ENCODE data around the gene CHMP2B. TPM values are rescaled to one million over a fixed set of nuclear protein-coding genes. Genes with fewer than 3 reads are reported as not detected.
A peak's percentile ranks its signal among the peaks of the same experiment; 100 is the strongest.

Gene CHMP2B
- total RNA-seq, 2 experiments from 2014 or later: 11.5 to 31.5 TPM

GRCh38 chr3:87229113-87229512 is 2.0 kb downstream of the CHMP2B start:
- peaks cover 18% of the 10 kb centered on the region for H3K4me1 ChIP-seq (ENCODE audit: insufficient read depth, low read length, poor library complexity, severe bottlenecking)
- DNase-seq (ENCODE audit: low spot score): no peak
- ChIA-PET POLR2A (no interaction called here), CTCF (ENCODE audit: unreplicated experiment) (no interaction called here)
- peaks cover 29% of the 10 kb centered on the region; the same call in 1 of the 2 replicates for H3K79me2 ChIP-seq (ENCODE audit: insufficient read depth, low read depth, low read length)
- H3K4me2 ChIP-seq (ENCODE audit: low read length): peak overlapping the region; percentile 84
- no peak for TF ChIP-seq CTCF (conservative IDR thresholded peaks at IDR 0.05; ENCODE audit: low read length)
- TF ChIP-seq EZH2phosphoT487 (IDR thresholded peaks at IDR 0.05; ENCODE audit: borderline replicate concordance, low read depth, low read length): no peak
- intact Hi-C loops (cut with micrococcal nuclease; ENCODE audit: unreplicated experiment): loop anchor here (5.0 kb wide), 1 partner anchor 918 kb away; the partner anchor contains the start of gene C3orf38
- no peaks in the 10 kb centered on the region for H3K36me3 ChIP-seq (ENCODE audit: insufficient read depth, low read length)
- BruUV-seq (replicated peaks): no TSS peak
- no peak overlapping the region for H2AFZ ChIP-seq (ENCODE audit: low read length)
- no peaks in the 10 kb centered on the region for H3K9me3 ChIP-seq (ENCODE audit: low read length)
- H3K9me2 ChIP-seq (ENCODE audit: insufficient read depth, low read length): no peaks in the 10 kb centered on the region
- no peak overlapping the region for H3K27ac ChIP-seq (ENCODE audit: low read depth, low read length, poor library complexity, severe bottlenecking)
- H4K20me1 ChIP-seq (ENCODE audit: insufficient read depth, low read length): peaks cover 9% of the 10 kb centered on the region
- H3K4me3 ChIP-seq (ENCODE audit: low read depth, low read length, poor library complexity, severe bottlenecking): no peak overlapping the region

DNA sequence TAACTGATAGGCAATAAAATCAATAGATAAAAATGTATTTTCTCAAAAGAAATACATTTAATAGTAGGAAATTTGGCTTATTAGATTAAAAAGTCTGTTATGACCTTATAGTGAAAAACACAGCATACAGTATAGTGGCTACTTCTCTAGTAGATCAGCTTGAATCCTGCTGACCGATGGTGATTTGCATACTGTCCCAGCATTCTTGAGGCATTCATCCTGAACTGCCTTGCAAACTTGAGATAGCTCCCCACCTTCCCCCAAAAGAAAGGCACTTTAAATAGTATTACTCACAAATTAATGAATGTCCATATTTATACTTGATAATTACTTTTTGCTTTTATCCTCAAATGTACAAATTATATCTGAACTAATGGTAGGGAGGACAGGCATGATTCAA is 6.7 kb downstream of the CHMP2B start:
- H2AFZ ChIP-seq (ENCODE audit: low read length): no peak overlapping the region
- peaks cover 13% of the 10 kb centered on the region; the same call in 1 of the 2 replicates for H3K79me2 ChIP-seq (ENCODE audit: insufficient read depth, low read depth, low read length)
- ChIA-PET POLR2A (interaction anchor here (0.7 to 1.6 kb wide), 3 partner anchors 9 to 25 kb away, joined by 3 read pairs; no protein-coding TSS in a partner anchor), CTCF (ENCODE audit: unreplicated experiment) (no interaction called here)
- H3K9me2 ChIP-seq (ENCODE audit: insufficient read depth, low read length): no peaks in the 10 kb centered on the region; the same call in 1 of the 2 replicates
- H3K9me3 ChIP-seq (ENCODE audit: low read length): no peaks in the 10 kb centered on the region
- no peak for TF ChIP-seq EZH2phosphoT487 (IDR thresholded peaks at IDR 0.05; ENCODE audit: borderline replicate concordance, low read depth, low read length)
- no peak for TF ChIP-seq CTCF (conservative IDR thresholded peaks at IDR 0.05; ENCODE audit: low read length)
- peaks cover 5% of the 10 kb centered on the region; the same call in 1 of the 2 replicates for H3K36me3 ChIP-seq (ENCODE audit: insufficient read depth, low read length)
- H3K4me2 ChIP-seq (ENCODE audit: low read length): no peak overlapping the region
- peaks cover 8% of the 10 kb centered on the region for H3K4me1 ChIP-seq (ENCODE audit: insufficient read depth, low read length, poor library complexity, severe bottlenecking)
- peaks cover 4% of the 10 kb centered on the region for H4K20me1 ChIP-seq (ENCODE audit: insufficient read depth, low read length)
- H3K4me3 ChIP-seq (ENCODE audit: low read depth, low read length, poor library complexity, severe bottlenecking): no peak overlapping the region
- intact Hi-C loops (cut with micrococcal nuclease; ENCODE audit: unreplicated experiment): no loop called here
- DNase-seq (ENCODE audit: low spot score): no peak
- H3K27ac ChIP-seq (ENCODE audit: low read depth, low read length, poor library complexity, severe bottlenecking): no peak overlapping the region
- BruUV-seq (replicated peaks): no TSS peak

DNA sequence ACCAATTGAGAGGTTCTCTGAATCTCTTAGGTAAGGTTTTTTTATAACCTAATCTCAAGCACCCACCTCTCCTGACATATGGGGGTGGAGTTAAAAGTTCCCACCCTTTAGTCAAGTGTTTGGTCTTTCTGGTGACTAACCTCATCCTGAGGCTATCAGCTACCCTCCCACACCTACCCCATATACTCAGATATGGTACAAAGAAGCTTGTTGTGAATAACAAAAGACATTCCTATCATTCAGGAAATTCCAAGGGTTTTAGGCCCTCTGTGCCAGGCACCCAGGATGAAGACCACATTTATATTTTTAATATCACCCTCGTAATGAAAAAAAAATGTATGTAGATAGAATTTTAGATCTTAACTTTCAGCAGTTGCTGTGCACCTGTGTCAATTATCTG is 9.0 kb downstream of the CHMP2B start:
- Histone ChIP-seq H3K4me1 (ENCODE audit: insufficient read depth, low read length, poor library complexity, severe bottlenecking) (no peaks in the 10 kb centered on the region), H2AFZ (ENCODE audit: low read length) (no peak overlapping the region), H3K27ac (ENCODE audit: low read depth, low read length, poor library complexity, severe bottlenecking) (no peak overlapping the region), H3K4me3 (ENCODE audit: low read depth, low read length, poor library complexity, severe bottlenecking) (no peak overlapping the region), H3K9me2 (ENCODE audit: insufficient read depth, low read length) (no peaks in the 10 kb centered on the region; the same call in 1 of the 2 replicates), H4K20me1 (ENCODE audit: insufficient read depth, low read length) (peaks cover 4% of the 10 kb centered on the region; the same call in 1 of the 2 replicates), H3K79me2 (ENCODE audit: insufficient read depth, low read depth, low read length) (peaks cover 4% of the 10 kb centered on the region; the same call in 1 of the 2 replicates), H3K4me2 (ENCODE audit: low read length) (no peak overlapping the region), H3K9me3 (ENCODE audit: low read length) (no peaks in the 10 kb centered on the region), H3K36me3 (ENCODE audit: insufficient read depth, low read length) (peaks cover 5% of the 10 kb centered on the region; the same call in 1 of the 2 replicates)
- BruUV-seq (replicated peaks): no TSS peak
- DNase-seq (ENCODE audit: low spot score): no peak
- ChIA-PET CTCF (ENCODE audit: unreplicated experiment) (no interaction called here), POLR2A (interaction anchor here (1.0 kb wide), 1 partner anchor 10 kb away, joined by 3 read pairs; no protein-coding TSS in a partner anchor)
- TF ChIP-seq EZH2phosphoT487 (IDR thresholded peaks at IDR 0.05; ENCODE audit: borderline replicate concordance, low read depth, low read length): no peak
- intact Hi-C loops (cut with micrococcal nuclease; ENCODE audit: unreplicated experiment): no loop called here
